Left ventricle myocardium inferior (tissue), 1 donor: ENCODE data around the gene MACROD2. TPM values are rescaled to one million over a fixed set of nuclear protein-coding genes. Genes with fewer than 3 reads are reported as not detected.

Experiments
- DNase-seq: peaks from one replicate; pipeline ENCODE4 v3.0.0-alpha.2; 2020
- H3K27ac ChIP-seq: fragments of 200-600 bp; replicated peaks from 2 replicates; pipeline ENCODE4 v1.8.0; 2021
- H3K27me3 ChIP-seq: fragments of 200-600 bp; 2 replicates; pipeline ENCODE4 v1.8.0; 2021; ENCODE audit warnings: low read depth
- H3K36me3 ChIP-seq: fragments of 200-600 bp; 2 replicates; pipeline ENCODE4 v1.8.0; 2021
- H3K4me1 ChIP-seq: fragments of 200-600 bp; 2 replicates; pipeline ENCODE4 v1.8.0; 2021
- H3K4me3 ChIP-seq: fragments of 200-600 bp; 2 replicates; pipeline ENCODE4 v1.8.0; 2021; ENCODE audit warnings: mild to moderate bottlenecking, moderate library complexity
- H3K9me3 ChIP-seq: fragments of 200-600 bp; replicated peaks from 2 replicates; pipeline ENCODE4 v1.8.0; 2021
- CTCF ChIP-seq: fragments of 200-600 bp; IDR thresholded peaks from 2 replicates; pipeline ENCODE4 v1.8.0; 2021; ENCODE audit warnings: antibody characterized with exemption, mild to moderate bottlenecking, borderline replicate concordance
- intact Hi-C: fragments of 100-400 bp; cut with micrococcal nuclease; formaldehyde crosslinking; loops from one replicate; pipeline ENCODE4 v1.11.0; 2022
- total RNA-seq: library from RNA; stranded (reverse); fragmentation: NEBNext Ultra II Directional; extraction: Animal tissue kit (Norgen Biotek cat#: 25700); gene quantifications from one replicate; pipeline ENCODE4 v1.2.1, GENCODE V29; 2021
- donor health status: DM: no; HTN: yes; CAD: no; lungs with severe emphysema.

Gene MACROD2
- total RNA-seq, 1 donor from 2014 or later: 3.6 TPM

GRCh38 chr20:15328084-15328483 lies 1332.8 kb downstream of the MACROD2 start:
- no peak overlapping the region for H3K4me3 ChIP-seq
- H3K27ac ChIP-seq: no peak overlapping the region
- no peaks in the 10 kb centered on the region for H3K4me1 ChIP-seq
- TF ChIP-seq CTCF: no peak
- H3K36me3 ChIP-seq: no peaks in the 10 kb centered on the region
- no peaks in the 10 kb centered on the region for H3K9me3 ChIP-seq
- intact Hi-C loops: no loop called here
- no peaks in the 10 kb centered on the region for H3K27me3 ChIP-seq
- DNase-seq: no peak

DNA sequence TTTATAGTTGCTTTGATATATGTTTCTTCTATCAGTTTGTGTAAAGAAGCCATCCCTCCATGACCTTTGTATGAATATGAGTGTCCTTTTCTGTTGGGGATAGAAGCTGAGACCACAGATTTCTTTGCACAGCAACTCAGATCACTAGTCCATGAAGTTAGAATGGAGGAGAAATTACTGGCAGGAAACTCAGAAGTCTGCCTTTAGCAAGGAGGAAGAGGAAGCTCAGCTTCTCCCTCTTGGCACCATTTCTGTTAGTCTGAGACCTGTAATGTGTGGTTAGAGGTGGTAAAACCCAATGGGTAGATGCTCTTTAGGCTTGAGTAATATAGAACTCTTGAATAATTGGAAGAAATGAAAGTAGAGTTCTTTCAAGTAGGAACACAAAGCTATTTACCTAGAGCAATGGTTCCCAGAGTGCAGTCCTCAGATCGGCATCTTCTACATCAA lies 1337.4 kb downstream of the MACROD2 start:
- Histone ChIP-seq H3K4me3 (no peak overlapping the region), H3K27ac (no peak overlapping the region), H3K9me3 (no peaks in the 10 kb centered on the region), H3K4me1 (no peaks in the 10 kb centered on the region), H3K36me3 (no peaks in the 10 kb centered on the region), H3K27me3 (no peaks in the 10 kb centered on the region)
- intact Hi-C loops: no loop called here
- TF ChIP-seq CTCF: no peak
- no peak for DNase-seq

- Histone ChIP-seq H3K36me3 (no peaks in the 10 kb centered on the region), H3K27me3 (no peaks in the 10 kb centered on the region), H3K4me1 (no peaks in the 10 kb centered on the region), H3K27ac (no peak overlapping the region), H3K9me3 (no peaks in the 10 kb centered on the region), H3K4me3 (no peak overlapping the region)
- intact Hi-C loops: no loop called here
- no peak for DNase-seq
- no peak for TF ChIP-seq CTCF
Measured at GRCh38 chr20:15333170-15333569, 1337.9 kb downstream of the MACROD2 start.

DNA sequence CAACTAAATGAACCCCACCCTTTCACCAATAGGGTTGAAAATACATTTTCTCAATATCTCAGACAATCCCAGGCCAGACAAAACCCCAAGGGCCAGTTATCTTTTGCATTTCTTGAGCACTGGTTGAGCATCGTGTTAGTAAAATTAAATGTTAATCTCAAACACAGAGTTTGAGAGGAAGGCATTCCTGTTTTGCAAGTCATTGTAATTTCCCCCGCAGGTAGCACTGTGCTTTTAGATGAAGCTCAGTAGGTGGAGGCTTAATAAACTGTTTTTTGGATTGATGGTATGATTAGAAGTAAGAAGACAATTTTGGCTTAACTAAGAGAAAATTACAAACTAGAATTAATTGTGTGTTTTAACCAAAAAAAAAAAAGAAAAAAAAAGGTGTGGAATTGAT lies 1340.7 kb downstream of the MACROD2 start:
- no peak for DNase-seq
- H3K4me1 ChIP-seq: no peaks in the 10 kb centered on the region
- no peak overlapping the region for H3K4me3 ChIP-seq
- no peak for TF ChIP-seq CTCF
- H3K27me3 ChIP-seq: no peaks in the 10 kb centered on the region
- intact Hi-C loops: no loop called here
- H3K36me3 ChIP-seq: no peaks in the 10 kb centered on the region
- no peaks in the 10 kb centered on the region for H3K9me3 ChIP-seq
- H3K27ac ChIP-seq: no peak overlapping the region

DNA sequence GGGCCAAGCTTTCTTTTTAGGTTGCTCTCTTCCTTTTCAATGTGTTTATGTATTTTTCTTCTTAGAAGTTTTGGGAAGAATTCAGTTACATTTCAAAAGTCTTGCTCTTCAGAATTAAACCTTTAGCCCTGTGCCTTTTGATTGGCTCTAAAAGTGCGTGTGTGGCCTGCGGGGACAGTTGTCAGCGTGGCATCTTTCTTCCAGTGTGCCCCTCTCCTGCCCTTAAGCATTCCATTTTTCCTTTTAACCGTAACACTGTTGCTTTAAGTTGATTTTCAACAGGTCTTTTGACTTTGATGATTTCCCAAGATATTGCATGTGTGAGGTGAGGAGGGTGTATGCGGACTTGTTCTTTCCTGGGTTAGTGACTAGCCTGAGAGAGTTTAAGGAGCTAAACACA lies 1341.2 kb downstream of the MACROD2 start:
- H3K36me3 ChIP-seq: no peaks in the 10 kb centered on the region
- no peaks in the 10 kb centered on the region for H3K27me3 ChIP-seq
- intact Hi-C loops: no loop called here
- H3K4me3 ChIP-seq: no peak overlapping the region
- TF ChIP-seq CTCF: no peak
- no peaks in the 10 kb centered on the region for H3K4me1 ChIP-seq
- no peak overlapping the region for H3K27ac ChIP-seq
- no peaks in the 10 kb centered on the region for H3K9me3 ChIP-seq
- no peak for DNase-seq

- Histone ChIP-seq H3K4me1 (no peaks in the 10 kb centered on the region), H3K36me3 (no peaks in the 10 kb centered on the region), H3K27ac (no peak overlapping the region), H3K4me3 (no peak overlapping the region), H3K9me3 (no peaks in the 10 kb centered on the region), H3K27me3 (no peaks in the 10 kb centered on the region)
- no peak for TF ChIP-seq CTCF
- intact Hi-C loops: no loop called here
- no peak for DNase-seq
Measured at GRCh38 chr20:15339264-15339663, 1343.9 kb downstream of the MACROD2 start.
